ENCODE data around the gene GNAQ.

GRCh38 chr9:78053627-78054026 lies 22.0 kb upstream of the GNAQ start:
- TF ChIP-seq SIN3A (IDR thresholded peaks at IDR 0.05; ENCODE audit: borderline replicate concordance, insufficient read depth, low read length) (no peak), POLR2AphosphoS5 (IDR thresholded peaks at IDR 0.05; ENCODE audit: low read depth, low read length) (no peak)

Measured in PFSK-1 (cell line).